ENCODE data around the gene TNP2. TPM values are rescaled to one million over a fixed set of nuclear protein-coding genes. Genes with fewer than 3 reads are reported as not detected.
A peak's percentile ranks its signal among the peaks of the same experiment; 100 is the strongest.

Gene TNP2
- total and polyA plus RNA-seq, 2 of the 4 experiments (the other 2 are of a cell fraction), result not detected

- no peak overlapping the region for H2BK15ac ChIP-seq (ENCODE audit: low read depth, low read length)
- peaks cover 31% of the 10 kb centered on the region for H3K36me3 ChIP-seq (ENCODE audit: control insufficient read depth, insufficient read depth, low read length)
- H3K9me1 ChIP-seq (ENCODE audit: insufficient read depth, low read length), result peaks cover 9% of the 10 kb centered on the region; the same call in 1 of the 2 replicates
- H4K8ac ChIP-seq (ENCODE audit: low read depth in 2 of 2, low read length in 2 of 2), result peak overlapping the region; percentile 51 to 53; a peak in 2 of 4 replicates
- dilution Hi-C loops (cut with HindIII; ENCODE audit: low sequenced_read_pairs, unreplicated experiment) (no loop called here), intact Hi-C loops (cut with micrococcal nuclease) (loop anchor here (1.0 to 10.0 kb wide), 6 partner anchors 120 to 291 kb away; no protein-coding TSS in a partner anchor), in situ Hi-C loops (cut with MboI; ENCODE audit: low sequenced_read_pairs) (loop anchor here (5.0 kb wide), 3 partner anchors 107 to 288 kb away; no protein-coding TSS in a partner anchor)
- H2AFZ ChIP-seq (replicated peaks; ENCODE audit: low read length, poor library complexity), result peak overlapping the region; percentile 58
- POLR2A ChIA-PET (ENCODE audit: unreplicated experiment), result interaction anchor here (0.6 to 1.8 kb wide), 12 partner anchors 19 to 290 kb away, joined by 3 to 18 read pairs (median 5); partner anchors contain the start of gene PRM3
- no peak overlapping the region for H2BK20ac ChIP-seq (ENCODE audit: low read depth, low read length)
- BruUV-seq (replicated peaks), result no TSS peak
- H3K56ac ChIP-seq (ENCODE audit: extremely low read depth, insufficient read depth, low read length), result 0 out of 2 replicates have a peak overlapping the region, but pooled peaks have one; percentile 0
- peaks cover 21% of the 10 kb centered on the region for H3K4me1 ChIP-seq (ENCODE audit: control insufficient read depth, insufficient read depth, low read length)
- H2BK5ac ChIP-seq (ENCODE audit: low read depth, low read length, poor library complexity, severe bottlenecking), result peak overlapping the region; percentile 31
- H3K4me3 ChIP-seq (ENCODE audit: insufficient read depth, low read depth, low read length), result peak overlapping the region; percentile 87
- H3K4ac ChIP-seq (ENCODE audit: low read depth, low read length), result peak overlapping the region; percentile 69
- H3K14ac ChIP-seq (replicated peaks; ENCODE audit: low read depth, low read length), result peak overlapping the region; percentile 67
- peak overlapping the region; percentile 83 for H2AK9ac ChIP-seq (replicated peaks; ENCODE audit: low read depth, low read length, poor library complexity)
- peak overlapping the region; percentile 72 for H3K27ac ChIP-seq (ENCODE audit: insufficient read depth, low read length)
- 0 out of 2 replicates have a peak overlapping the region, but pooled peaks have one; percentile 48 for H3K23ac ChIP-seq (ENCODE audit: low read depth, low read length)
- H4K20me1 ChIP-seq (ENCODE audit: insufficient read depth, low read length), result peaks cover 52% of the 10 kb centered on the region
- 1% methylated on average over 72 of the region's 105 CpGs; no CpG with 5 or more reads in 1 of the 2 experiments for WGBS, 2 experiments (ENCODE audit: extremely low coverage in 2 of 2, insufficient read length in 1 of 2)
- peak overlapping the region; percentile 59; the same call in 1 of the 2 replicates for H3K18ac ChIP-seq (ENCODE audit: low read depth, low read length)
- peak overlapping the region; percentile 82 for H3K4me2 ChIP-seq (ENCODE audit: low read depth, low read length)
- no peaks in the 10 kb centered on the region for H3K9me3 ChIP-seq (ENCODE audit: control insufficient read depth, insufficient read depth, low read length)
- H3K9ac ChIP-seq (ENCODE audit: low read depth, low read length), result peak overlapping the region; percentile 91
- H2AK5ac ChIP-seq (ENCODE audit: low read depth, low read length), result peak overlapping the region; percentile 65
- no peak overlapping the region for H4K5ac ChIP-seq (ENCODE audit: low read depth, low read length)
- no peak for ATAC-seq (ENCODE audit: low read depth)
- DNase-seq, result peak; percentile 34
- CTCF ChIA-PET, result interaction anchor here (0.5 to 2.6 kb wide), 22 partner anchors 13 to 327 kb away, joined by 3 to 14 read pairs (median 3); no protein-coding TSS in a partner anchor
- H3K27me3 ChIP-seq (ENCODE audit: control insufficient read depth, insufficient read depth, low read length), result no peaks in the 10 kb centered on the region
- H4K91ac ChIP-seq (ENCODE audit: insufficient read depth, low read depth, low read length), result peak overlapping the region; percentile 49; the same call in 1 of the 2 replicates
- H2BK120ac ChIP-seq (ENCODE audit: low read depth, low read length), result 0 out of 2 replicates have a peak overlapping the region, but pooled peaks have one; percentile 18
- peaks cover 14 to 40% of the 10 kb centered on the region in 2 experiments; a peak in 3 of 4 replicates for H3K79me1 ChIP-seq (ENCODE audit: low read depth in 1 of 2, low read length in 2 of 2)
- TF ChIP-seq MAFK (IDR thresholded peaks at IDR 0.05; ENCODE audit: low read depth, low read length), result no peak
- no peak; the same call in 1 of the 2 replicates for TF ChIP-seq CTCF (conservative IDR thresholded peaks at IDR 0.05; ENCODE audit: low read depth, low read length)
- no peak for TF ChIP-seq CEBPB (IDR thresholded peaks at IDR 0.05; ENCODE audit: low read depth, low read length)
- TF ChIP-seq SMC3 (IDR thresholded peaks at IDR 0.05; ENCODE audit: low read depth, low read length), result 0 out of 2 replicates have a peak, but pooled peaks have one; percentile 4
- peak; percentile 57; the same call in 1 of the 2 replicates for TF ChIP-seq MXI1 (IDR thresholded peaks at IDR 0.05; ENCODE audit: borderline replicate concordance, low read depth, low read length)
- no peak for TF ChIP-seq RFX5 (IDR thresholded peaks at IDR 0.05; ENCODE audit: low read depth, low read length)
- TF ChIP-seq RCOR1 (IDR thresholded peaks at IDR 0.05; ENCODE audit: insufficient replicate concordance, low read length), result no peak
- no peak for TF ChIP-seq MAZ (IDR thresholded peaks at IDR 0.05; ENCODE audit: borderline replicate concordance, low read depth, low read length)
- TF ChIP-seq, protein P1, sequence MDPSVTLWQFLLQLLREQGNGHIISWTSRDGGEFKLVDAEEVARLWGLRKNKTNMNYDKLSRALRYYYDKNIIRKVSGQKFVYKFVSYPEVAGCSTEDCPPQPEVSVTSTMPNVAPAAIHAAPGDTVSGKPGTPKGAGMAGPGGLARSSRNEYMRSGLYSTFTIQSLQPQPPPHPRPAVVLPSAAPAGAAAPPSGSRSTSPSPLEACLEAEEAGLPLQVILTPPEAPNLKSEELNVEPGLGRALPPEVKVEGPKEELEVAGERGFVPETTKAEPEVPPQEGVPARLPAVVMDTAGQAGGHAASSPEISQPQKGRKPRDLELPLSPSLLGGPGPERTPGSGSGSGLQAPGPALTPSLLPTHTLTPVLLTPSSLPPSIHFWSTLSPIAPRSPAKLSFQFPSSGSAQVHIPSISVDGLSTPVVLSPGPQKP (IDR thresholded peaks at IDR 0.05; ENCODE audit: borderline replicate concordance, low read depth, low read length), result no peak
- no peak for TF ChIP-seq FOS (IDR thresholded peaks at IDR 0.05; ENCODE audit: low read depth, low read length)
- peak; percentile 31; the same call in 1 of the 2 replicates for TF ChIP-seq BHLHE40 (IDR thresholded peaks at IDR 0.05; ENCODE audit: low read depth, low read length)
- TF ChIP-seq NFE2L2 (IDR thresholded peaks at IDR 0.05; ENCODE audit: low read depth, low read length), result no peak
- no peak for TF ChIP-seq POLR2A (IDR thresholded peaks at IDR 0.05; ENCODE audit: low read depth, low read length)
- TF ChIP-seq CHD1 (IDR thresholded peaks at IDR 0.05; ENCODE audit: low read depth, low read length), result no peak; the same call in 1 of the 2 replicates
These were observed 14.0 kb downstream of the TNP2 start for GRCh38 chr16:11254913-11255736.
